ENCODE results near the gene MRPL40.

The MRPL40 gene

GRCh38 chr22:19432133-19432851, at the start of gene MRPL40:
Gene MRPL40 (plus strand): TSS chr22:19432545. CDS start chr22:19432555, 10 bp downstream.
- peak; percentile 80 to 97 for DNase-seq

GRCh38 chr22:19383292-19383691, 49.1 kb upstream of the MRPL40 start:
- no peak for DNase-seq

GRCh38 chr22:19385221-19385906, 47.0 kb upstream of the MRPL40 start:
- no peak for DNase-seq

- no peak for DNase-seq
These were observed 46.1 kb upstream of the MRPL40 start for GRCh38 chr22:19386248-19386647.

GRCh38 chr22:19387038-19387437, 45.3 kb upstream of the MRPL40 start:
- no peak for DNase-seq

- no peak for DNase-seq
These were observed 44.8 kb upstream of the MRPL40 start for GRCh38 chr22:19387575-19387974.

GRCh38 chr22:19393704-19394103, 38.6 kb upstream of the MRPL40 start:
- DNase-seq = no peak

GRCh38 chr22:19394274-19395050, 37.9 kb upstream of the MRPL40 start:
- no peak for DNase-seq

- no peak for DNase-seq
These were observed 37.1 kb upstream of the MRPL40 start for GRCh38 chr22:19395276-19395675.

- DNase-seq = no peak
These were observed 35.8 kb upstream of the MRPL40 start for GRCh38 chr22:19396561-19396933.

GRCh38 chr22:19396934-19397733, 35.2 kb upstream of the MRPL40 start:
- peak in 1 of 2 experiments; percentile 56 for DNase-seq

GRCh38 chr22:19397734-19398104, 34.6 kb upstream of the MRPL40 start:
- no peak for DNase-seq

GRCh38 chr22:19398206-19398605, 34.1 kb upstream of the MRPL40 start:
- peak in 1 of 2 experiments; percentile 56 for DNase-seq

GRCh38 chr22:19398652-19399051, 33.7 kb upstream of the MRPL40 start:
- DNase-seq = no peak

GRCh38 chr22:19400881-19401280, 31.5 kb upstream of the MRPL40 start:
- DNase-seq = no peak

- DNase-seq = no peak
These were observed 30.9 kb upstream of the MRPL40 start for GRCh38 chr22:19401483-19401882.

- no peak for DNase-seq
These were observed 29.6 kb upstream of the MRPL40 start for GRCh38 chr22:19402642-19403191.

GRCh38 chr22:19404676-19405075, 27.7 kb upstream of the MRPL40 start:
- no peak for DNase-seq

GRCh38 chr22:19405133-19405532, 27.2 kb upstream of the MRPL40 start:
- no peak for DNase-seq

- no peak for DNase-seq
These were observed 26.7 kb upstream of the MRPL40 start for GRCh38 chr22:19405652-19406051.

- DNase-seq = no peak
These were observed 26.0 kb upstream of the MRPL40 start for GRCh38 chr22:19406281-19406811.

GRCh38 chr22:19406846-19407245, 25.5 kb upstream of the MRPL40 start:
- DNase-seq = no peak
